ENCODE data around the gene CACNB1.

DNA sequence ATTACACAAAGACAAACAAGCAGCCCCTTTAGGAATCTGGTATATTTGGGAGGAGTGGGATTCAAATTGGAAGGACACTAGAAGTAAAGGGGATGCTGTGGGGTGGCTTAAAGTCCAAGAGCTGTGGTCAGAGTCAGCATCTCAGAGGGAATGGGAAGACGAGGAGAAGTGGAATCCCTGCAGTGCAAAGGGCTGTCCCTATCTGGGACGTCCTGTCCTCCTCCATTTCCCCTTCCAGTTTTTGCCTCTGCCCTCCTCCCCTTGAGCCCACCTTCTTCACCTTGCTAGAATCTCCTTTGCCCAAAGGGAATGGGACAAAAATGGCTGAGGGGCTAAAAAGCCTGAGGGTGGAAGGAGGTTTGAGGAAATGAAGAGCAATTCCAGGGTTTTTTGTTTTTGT is 41.8 kb downstream of the CACNB1 start:
- TF ChIP-seq MBNL3 (CRISPR knock-in tag; conservative IDR thresholded peaks at IDR 0.05) (no peak), ZNF674 (CRISPR knock-in tag; IDR thresholded peaks at IDR 0.05; ENCODE audit: low read depth) (no peak), POLR2AphosphoS5 (IDR thresholded peaks at IDR 0.05; ENCODE audit: low read depth, low read length) (no peak), CTCF (CRISPR knock-in tag; IDR thresholded peaks at IDR 0.05) (no peak), CEBPG (CRISPR knock-in tag; IDR thresholded peaks at IDR 0.05) (no peak), POLR2A (IDR thresholded peaks at IDR 0.05; ENCODE audit: insufficient read depth in 1 of 2, low read depth in 2 of 2, low read length in 2 of 2) (no peak)
- TF ChIP-seq, protein P1, sequence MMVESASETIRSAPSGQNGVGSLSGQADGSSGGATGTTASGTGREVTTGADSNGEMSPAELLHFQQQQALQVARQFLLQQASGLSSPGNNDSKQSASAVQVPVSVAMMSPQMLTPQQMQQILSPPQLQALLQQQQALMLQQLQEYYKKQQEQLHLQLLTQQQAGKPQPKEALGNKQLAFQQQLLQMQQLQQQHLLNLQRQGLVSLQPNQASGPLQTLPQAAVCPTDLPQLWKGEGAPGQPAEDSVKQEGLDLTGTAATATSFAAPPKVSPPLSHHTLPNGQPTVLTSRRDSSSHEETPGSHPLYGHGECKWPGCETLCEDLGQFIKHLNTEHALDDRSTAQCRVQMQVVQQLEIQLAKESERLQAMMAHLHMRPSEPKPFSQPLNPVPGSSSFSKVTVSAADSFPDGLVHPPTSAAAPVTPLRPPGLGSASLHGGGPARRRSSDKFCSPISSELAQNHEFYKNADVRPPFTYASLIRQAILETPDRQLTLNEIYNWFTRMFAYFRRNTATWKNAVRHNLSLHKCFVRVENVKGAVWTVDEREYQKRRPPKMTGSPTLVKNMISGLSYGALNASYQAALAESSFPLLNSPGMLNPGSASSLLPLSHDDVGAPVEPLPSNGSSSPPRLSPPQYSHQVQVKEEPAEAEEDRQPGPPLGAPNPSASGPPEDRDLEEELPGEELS (CRISPR knock-in tag; IDR thresholded peaks at IDR 0.05) = no peak
